Activated CD4-positive, alpha-beta T cell treated with anti-CD3 and anti-CD28 coated beads, Interleukin-2, amount 50 U/mL, for 48 hours (primary cell): ENCODE data around the gene LZTS2.

Source experiments
- DNase-seq, 2 experiments: peaks; one replicate each; pipeline ENCODE4 v3.0.0-alpha.2; 2020

The LZTS2 gene

GRCh38 chr10:101014966-101015581 is 15.5 kb downstream of the LZTS2 start:
- DNase-seq: peak in 1 of 2 experiments; percentile 27

GRCh38 chr10:101015582-101015973 is 16.0 kb downstream of the LZTS2 start:
- no peak for DNase-seq

GRCh38 chr10:101016814-101017213 is 17.2 kb downstream of the LZTS2 start:
- DNase-seq: no peak

GRCh38 chr10:101018118-101018599 is 18.6 kb downstream of the LZTS2 start:
- DNase-seq: no peak

- DNase-seq: peak; percentile 89 to 91
Measured at GRCh38 chr10:101018600-101019439, 19.2 kb downstream of the LZTS2 start.

- no peak for DNase-seq
Measured at GRCh38 chr10:101019440-101019703, 19.8 kb downstream of the LZTS2 start.

GRCh38 chr10:101020427-101021075 is 20.9 kb downstream of the LZTS2 start:
- DNase-seq: no peak

GRCh38 chr10:101021239-101021638 is 21.6 kb downstream of the LZTS2 start:
- no peak for DNase-seq

- DNase-seq: no peak
Measured at GRCh38 chr10:101021692-101022251, 22.2 kb downstream of the LZTS2 start.

GRCh38 chr10:101022967-101023705 is 23.5 kb downstream of the LZTS2 start:
- no peak for DNase-seq

- no peak for DNase-seq
Measured at GRCh38 chr10:101027106-101027720, 27.6 kb downstream of the LZTS2 start.

- DNase-seq: no peak
Measured at GRCh38 chr10:101028446-101029337, 29.1 kb downstream of the LZTS2 start.

- DNase-seq: no peak
Measured at GRCh38 chr10:101029520-101030295, 30.1 kb downstream of the LZTS2 start.

- no peak for DNase-seq
Measured at GRCh38 chr10:101030496-101031127, 31.0 kb downstream of the LZTS2 start.

GRCh38 chr10:101031128-101031795 is 31.7 kb downstream of the LZTS2 start, which contains the start of the genes PDZD7 and SFXN3:
TSS of gene PDZD7 (minus strand) at chr10:101031129. CDS start at chr10:101030219, 910 bp downstream.
TSS of gene SFXN3 (plus strand) at chr10:101031234. CDS start at chr10:101034695, 3,461 bp downstream.
- peak; percentile 98 for DNase-seq

- peak; percentile 73 to 77 for DNase-seq
Measured at GRCh38 chr10:101031796-101032636, 32.4 kb downstream of the LZTS2 start.

GRCh38 chr10:101032637-101033224 is 33.1 kb downstream of the LZTS2 start:
- peak; percentile 64 to 71 for DNase-seq

- no peak for DNase-seq
Measured at GRCh38 chr10:101033276-101033675, 33.7 kb downstream of the LZTS2 start.
